ENCODE results near the gene CHST11.
A peak's percentile ranks its signal among the peaks of the same experiment; 100 is the strongest.
"Not testable (repeated sequence)": the region's sequence is repeated elsewhere in the genome, so short reads cannot be mapped to it uniquely, and the experiment has no call there.

CHST11 gene

DNA sequence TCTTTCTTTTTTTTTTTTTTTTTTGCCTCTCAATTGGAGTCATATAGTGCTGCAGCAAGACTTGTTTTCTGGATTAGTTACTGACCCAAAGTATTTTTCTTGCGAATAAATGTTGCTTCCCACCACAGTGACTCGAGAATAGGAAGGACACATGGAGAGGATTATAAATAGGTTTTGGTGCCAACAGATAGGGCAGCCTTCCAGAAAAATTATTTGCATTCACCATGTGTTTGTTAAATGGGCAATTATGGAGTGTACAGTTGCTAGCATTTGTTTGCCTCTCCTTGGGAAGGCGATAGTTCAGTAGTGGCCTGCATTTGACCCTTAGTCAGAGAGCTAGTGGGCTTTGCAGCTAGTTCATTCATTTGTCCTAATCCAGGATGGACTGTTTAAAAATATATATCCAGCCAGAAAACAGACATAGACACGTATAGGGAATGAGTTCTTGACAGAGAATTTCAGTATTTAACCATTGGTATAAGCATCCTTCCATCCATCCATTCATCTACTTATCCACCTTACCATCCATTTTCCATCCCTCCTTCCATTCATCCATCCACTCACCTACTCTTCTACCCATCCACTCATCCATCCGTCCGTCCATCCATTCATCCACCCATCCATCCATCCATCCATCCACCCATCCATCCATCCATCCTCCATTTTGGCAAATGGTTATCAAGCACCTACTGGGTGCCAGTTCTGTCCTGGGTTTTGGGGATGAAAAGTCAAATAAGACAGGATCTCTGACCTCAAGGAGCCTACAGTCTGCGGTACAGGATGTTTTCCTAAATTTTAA, 67.5 kb downstream of the CHST11 start:
- Histone ChIP-seq H3K9ac (no peak overlapping the region), H3K4me2 (peak overlapping the region; percentile 95), H3K9me3 (peaks cover 48% of the 10 kb centered on the region), H3K4me3 (no peak overlapping the region), H3K27me3 (no peaks in the 10 kb centered on the region), H3K36me3 (peaks cover 30% of the 10 kb centered on the region), H4K20me1 (peaks cover 61% of the 10 kb centered on the region), H3K27ac (0 out of 2 replicates have a peak overlapping the region, but pooled peaks have one; percentile 18), H3K4me1 (peaks cover 55% of the 10 kb centered on the region)
- no peak for TF ChIP-seq Cebpa-rat (IDR thresholded peaks at IDR 0.05)

DNA sequence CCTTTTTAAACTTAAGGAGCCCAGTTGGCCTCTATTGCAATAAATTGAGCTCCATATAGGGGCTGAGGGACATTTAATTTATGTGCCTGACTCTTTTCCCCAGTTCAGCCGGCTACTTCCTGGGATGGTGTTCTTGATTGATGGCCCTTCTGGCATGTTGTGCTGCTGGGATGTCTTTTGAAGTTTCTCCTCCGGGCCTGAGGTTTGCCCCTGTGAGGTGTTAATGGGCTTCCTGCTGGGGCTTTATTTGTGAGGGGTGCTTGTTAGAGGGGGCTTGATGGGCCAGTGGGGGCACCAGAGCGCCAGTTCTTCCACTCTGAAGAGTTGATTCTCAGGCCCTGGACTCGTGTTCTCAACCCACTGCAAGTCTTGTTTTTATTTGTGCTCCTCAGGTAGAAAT, 69.6 kb downstream of the CHST11 start:
- Histone ChIP-seq H3K27ac (no peak overlapping the region), H3K4me3 (no peak overlapping the region), H3K9ac (no peak overlapping the region), H3K36me3 (peaks cover 51% of the 10 kb centered on the region), H4K20me1 (peaks cover 61% of the 10 kb centered on the region), H3K4me2 (no peak overlapping the region), H3K27me3 (no peaks in the 10 kb centered on the region), H3K9me3 (peaks cover 68% of the 10 kb centered on the region), H3K4me1 (peaks cover 34% of the 10 kb centered on the region)
- no peak for TF ChIP-seq Cebpa-rat (IDR thresholded peaks at IDR 0.05)

DNA sequence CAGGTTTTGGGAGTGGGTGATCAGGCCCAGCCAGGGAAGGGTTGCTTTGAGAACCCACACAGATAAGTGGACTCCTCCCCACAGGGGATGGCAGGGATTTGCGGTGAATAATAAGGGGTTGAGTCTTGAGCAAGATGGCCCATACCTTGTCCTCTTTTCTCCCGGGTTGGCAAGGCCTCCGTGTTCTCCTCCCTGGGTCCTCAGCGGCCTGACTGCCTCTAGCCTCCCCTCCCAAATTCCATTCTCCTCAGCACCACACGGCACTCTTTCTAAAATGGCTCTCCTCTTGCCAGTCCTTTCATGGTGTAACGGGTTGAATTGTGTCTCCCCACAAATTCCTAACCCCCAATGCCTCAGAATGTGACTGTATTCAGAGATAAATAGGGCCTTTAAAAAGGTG, 70.0 kb downstream of the CHST11 start:
- no peak overlapping the region for H3K4me3 ChIP-seq
- peaks cover 55% of the 10 kb centered on the region for H3K36me3 ChIP-seq
- TF ChIP-seq Cebpa-rat (IDR thresholded peaks at IDR 0.05) = no peak
- peaks cover 68% of the 10 kb centered on the region for H3K9me3 ChIP-seq
- no peaks in the 10 kb centered on the region for H3K27me3 ChIP-seq
- no peak overlapping the region for H3K9ac ChIP-seq
- H3K27ac ChIP-seq = no peak overlapping the region
- peaks cover 33% of the 10 kb centered on the region for H3K4me1 ChIP-seq
- no peak overlapping the region for H3K4me2 ChIP-seq
- peaks cover 61% of the 10 kb centered on the region for H4K20me1 ChIP-seq

DNA sequence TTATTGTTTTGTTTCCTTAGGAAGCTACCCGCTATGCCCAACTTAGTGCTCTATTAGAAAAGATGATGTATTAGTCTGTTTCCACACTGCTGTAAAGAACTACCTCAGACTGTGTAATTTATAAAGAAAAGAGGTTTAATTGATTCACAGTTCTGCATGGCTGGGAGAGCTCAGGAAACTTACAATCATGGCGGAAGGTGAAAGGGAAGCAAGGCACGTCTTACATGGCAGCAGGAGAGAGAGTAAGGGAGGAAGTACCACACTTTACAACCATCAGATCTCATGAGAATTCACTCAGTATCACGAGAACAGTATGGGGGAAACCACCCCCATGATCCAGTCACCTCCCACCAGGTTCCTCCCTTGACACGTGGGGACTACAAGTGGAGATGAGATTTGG, 70.9 kb downstream of the CHST11 start:
- H3K4me2 ChIP-seq, H3K27me3 ChIP-seq, H3K27ac ChIP-seq, H3K4me3 ChIP-seq, H3K9ac ChIP-seq: not testable (repeated sequence)
- H3K9me3 ChIP-seq = peaks cover 68% of the 10 kb centered on the region
- H4K20me1 ChIP-seq = peaks cover 61% of the 10 kb centered on the region
- peaks cover 33% of the 10 kb centered on the region for H3K4me1 ChIP-seq
- H3K36me3 ChIP-seq = peaks cover 61% of the 10 kb centered on the region

DNA sequence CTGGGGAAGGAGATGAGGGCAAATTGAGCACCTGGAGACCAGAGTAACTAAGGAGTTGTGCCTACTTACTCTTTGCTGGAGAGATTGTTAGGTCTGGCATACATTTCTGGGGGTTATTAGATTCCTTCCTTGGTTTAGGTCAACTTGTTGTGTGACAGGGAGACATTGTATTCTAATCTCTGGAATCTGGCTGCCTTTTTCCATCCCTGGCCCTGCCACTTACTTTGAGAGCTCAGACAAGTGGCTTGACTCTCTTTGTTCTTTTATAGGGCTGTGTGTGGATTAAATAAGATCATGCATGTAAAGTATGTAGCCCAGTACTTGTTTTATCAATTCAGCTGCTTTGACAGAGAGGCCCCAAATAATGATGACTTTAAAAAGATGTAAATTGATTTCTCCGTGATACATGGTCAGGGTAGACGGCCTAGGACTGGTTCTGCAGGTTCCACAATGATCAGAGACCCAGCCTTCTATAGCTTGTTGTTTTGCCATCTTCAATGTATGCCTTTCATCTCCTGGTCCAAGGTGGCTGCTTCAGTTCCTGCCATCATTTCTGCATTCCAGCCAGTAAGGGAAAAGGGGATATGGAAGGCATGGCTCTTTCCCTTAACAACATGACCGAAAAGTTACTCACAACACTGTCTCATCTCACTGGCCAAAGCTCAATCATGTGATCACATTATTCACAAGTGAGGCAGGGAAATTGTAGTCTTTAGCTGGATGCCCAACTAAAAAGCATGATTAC, 72.6 kb downstream of the CHST11 start:
- Histone ChIP-seq H3K4me2 (no peak overlapping the region), H3K9ac (no peak overlapping the region), H3K36me3 (peaks cover 61% of the 10 kb centered on the region), H4K20me1 (peaks cover 61% of the 10 kb centered on the region), H3K4me3 (no peak overlapping the region), H3K27ac (no peak overlapping the region), H3K4me1 (peaks cover 33% of the 10 kb centered on the region), H3K27me3 (no peaks in the 10 kb centered on the region), H3K9me3 (peaks cover 68% of the 10 kb centered on the region)
- no peak for TF ChIP-seq Cebpa-rat (IDR thresholded peaks at IDR 0.05)

DNA sequence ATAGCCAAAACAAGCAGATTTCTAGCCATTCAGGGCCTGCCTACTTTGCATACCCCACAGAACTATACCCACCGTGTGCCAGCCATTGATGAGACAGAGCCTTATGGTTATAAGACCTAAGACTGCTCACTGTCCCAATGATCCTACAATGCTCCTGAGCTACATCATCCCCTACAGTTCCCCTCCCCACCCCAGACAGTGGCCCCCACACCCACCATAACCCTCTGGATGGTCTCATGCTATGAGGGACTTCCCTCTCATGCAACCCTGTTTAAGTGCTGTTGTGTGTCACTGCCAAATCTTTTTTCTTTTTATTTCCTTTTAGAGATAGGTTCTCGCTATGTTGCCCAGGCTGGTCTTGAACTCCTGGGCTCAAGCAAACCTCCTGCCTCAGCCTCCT, 75.9 kb downstream of the CHST11 start:
- peaks cover 36% of the 10 kb centered on the region for H3K9me3 ChIP-seq
- H3K27me3 ChIP-seq = no peaks in the 10 kb centered on the region
- H3K36me3 ChIP-seq = peaks cover 52% of the 10 kb centered on the region
- peaks cover 60% of the 10 kb centered on the region for H3K4me1 ChIP-seq
- peak overlapping the region; percentile 62 for H3K4me2 ChIP-seq
- no peak for TF ChIP-seq Cebpa-rat (IDR thresholded peaks at IDR 0.05)
- H3K27ac ChIP-seq = no peak overlapping the region
- no peak overlapping the region for H3K4me3 ChIP-seq
- H4K20me1 ChIP-seq = peaks cover 91% of the 10 kb centered on the region
- H3K9ac ChIP-seq = no peak overlapping the region

DNA sequence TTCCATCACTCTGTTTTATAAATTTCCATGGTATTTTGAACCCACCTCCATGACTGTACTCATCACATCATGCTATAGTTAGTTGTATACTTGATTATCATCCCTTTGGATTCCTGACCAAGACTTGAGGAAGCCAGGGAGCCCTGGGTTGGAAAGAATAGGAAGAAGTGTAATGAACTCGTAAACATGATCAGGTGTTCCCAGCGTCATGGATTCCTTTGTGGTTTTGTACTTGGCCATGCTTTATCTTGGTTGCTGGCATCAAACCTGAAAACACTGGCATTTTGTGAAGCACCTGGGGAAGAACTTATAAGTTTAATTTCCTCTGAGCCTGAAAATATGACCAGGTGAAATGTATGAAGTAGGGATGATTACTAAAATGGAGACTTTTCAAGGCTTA, 76.4 kb downstream of the CHST11 start:
- H3K4me2 ChIP-seq = peak overlapping the region; percentile 62

DNA sequence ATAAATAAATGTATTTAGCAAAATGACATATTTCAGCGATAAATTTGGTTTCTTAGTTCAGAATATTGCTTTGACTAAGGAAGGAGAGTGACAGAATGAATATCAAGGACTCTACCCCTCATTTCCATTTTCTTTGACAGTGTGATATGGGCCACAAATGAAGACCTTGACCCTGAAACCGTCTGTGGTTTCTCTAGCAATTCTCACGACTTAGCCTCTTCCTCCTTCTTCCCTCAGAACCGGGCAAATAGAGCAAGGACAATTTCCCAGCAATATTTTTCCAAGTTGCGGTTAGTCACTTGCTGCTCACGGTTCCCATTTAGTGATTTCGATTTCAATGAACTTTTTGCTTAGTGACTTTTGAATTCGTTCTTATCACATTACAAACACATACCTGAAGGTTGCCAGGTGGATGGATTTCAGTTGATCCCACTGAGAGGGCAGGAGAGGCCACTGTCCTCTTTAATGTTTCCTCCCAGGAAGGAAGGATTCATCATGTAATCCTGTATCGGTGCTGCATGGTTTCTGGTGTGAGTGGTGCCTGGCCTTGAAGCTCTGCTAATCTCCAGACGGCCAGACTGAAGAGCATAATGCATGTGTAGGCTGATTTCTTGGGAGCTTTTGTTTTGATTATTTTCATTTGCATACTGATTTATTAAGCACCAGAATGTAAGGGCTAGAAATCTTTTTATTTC, 77.6 kb downstream of the CHST11 start:
- Histone ChIP-seq H3K4me2 (peak overlapping the region; percentile 62), H3K27ac (no peak overlapping the region), H3K4me1 (peaks cover 60% of the 10 kb centered on the region), H3K9ac (0 out of 2 replicates have a peak overlapping the region, but pooled peaks have one; percentile 26), H3K36me3 (peaks cover 41% of the 10 kb centered on the region), H3K27me3 (no peaks in the 10 kb centered on the region), H3K4me3 (no peak overlapping the region), H4K20me1 (peaks cover 100% of the 10 kb centered on the region), H3K9me3 (peaks cover 19% of the 10 kb centered on the region)
- TF ChIP-seq Cebpa-rat (IDR thresholded peaks at IDR 0.05) = no peak

More for the DNA sequence above, 76.4 kb downstream of the CHST11 start:
- Histone ChIP-seq H3K4me3 (no peak overlapping the region), H3K9ac (no peak overlapping the region), H3K9me3 (peaks cover 31% of the 10 kb centered on the region), H3K36me3 (peaks cover 47% of the 10 kb centered on the region), H3K4me1 (peaks cover 60% of the 10 kb centered on the region), H3K27me3 (no peaks in the 10 kb centered on the region), H3K27ac (no peak overlapping the region), H4K20me1 (peaks cover 96% of the 10 kb centered on the region)
- TF ChIP-seq Cebpa-rat (IDR thresholded peaks at IDR 0.05) = no peak

DNA sequence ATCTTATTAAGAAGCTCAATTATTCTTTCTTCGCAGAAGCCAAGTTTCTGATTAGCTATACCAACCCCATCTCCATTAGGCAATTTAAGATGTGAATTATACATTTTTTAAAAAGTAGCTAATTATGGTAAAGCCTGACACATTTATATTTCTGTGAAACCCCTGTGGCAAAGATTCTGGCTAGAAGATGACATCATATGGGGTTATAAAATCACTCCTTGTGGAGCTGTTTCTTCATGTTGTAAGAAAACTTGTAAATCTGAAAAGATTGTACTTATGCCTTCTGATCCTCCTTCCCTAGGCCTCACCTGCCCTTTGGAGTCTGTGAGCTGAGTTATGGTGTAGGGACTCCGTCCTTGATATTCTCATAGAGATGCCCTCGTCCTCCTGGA, 78.1 kb downstream of the CHST11 start:
- Histone ChIP-seq H3K9me3 (peaks cover 14% of the 10 kb centered on the region), H3K4me3 (no peak overlapping the region), H3K27ac (no peak overlapping the region), H3K4me2 (peak overlapping the region; percentile 62), H3K9ac (0 out of 2 replicates have a peak overlapping the region, but pooled peaks have one; percentile 26), H3K36me3 (peaks cover 40% of the 10 kb centered on the region), H4K20me1 (peaks cover 100% of the 10 kb centered on the region), H3K4me1 (peaks cover 60% of the 10 kb centered on the region), H3K27me3 (no peaks in the 10 kb centered on the region)
- no peak for TF ChIP-seq Cebpa-rat (IDR thresholded peaks at IDR 0.05)
